ENCODE results near the gene CXCL17. TPM values are rescaled to one million over a fixed set of nuclear protein-coding genes. Genes with fewer than 3 reads are reported as not detected.

CXCL17 gene
- total and polyA plus RNA-seq, 10 donors, result 0.11 to 0.19 (median 0.12) TPM; not detected in 7

GRCh38 chr19:42445948-42446347 is 3.2 kb upstream of the CXCL17 start:
- intact Hi-C loops (cut with DNase I; ENCODE audit: low total_unique reads), result no loop called here
- Histone ChIP-seq H3K27me3 (replicated peaks in 1 of 7) (no peaks in the 10 kb centered on the region), H3K27ac (no peak overlapping the region), H3K9me3 (no peaks in the 10 kb centered on the region), H3K4me3 (no peak overlapping the region), H3K36me3 (no peaks in the 10 kb centered on the region), H3K4me1 (peaks cover 3 to 35% (median 16%) of the 10 kb centered on the region in 6 donors)
- 81 to 86% (median 82%) methylated on average over 7 of the region's 7 CpGs for WGBS, 5 donors
- DNase-seq, result no peak
- TF ChIP-seq CTCF (IDR thresholded peaks at IDR 0.05 in 8 of 11, conservative IDR thresholded peaks at IDR 0.05 in 3 of 11), result no peak
- no peak for TF ChIP-seq POLR2AphosphoS5 (IDR thresholded peaks at IDR 0.05)
- TF ChIP-seq POLR2A (IDR thresholded peaks at IDR 0.05), result no peak

- no peaks in the 10 kb centered on the region for H3K36me3 ChIP-seq
- H3K4me3 ChIP-seq, result no peak overlapping the region
- TF ChIP-seq CTCF (IDR thresholded peaks at IDR 0.05 in 8 of 11, conservative IDR thresholded peaks at IDR 0.05 in 3 of 11) (no peak), POLR2AphosphoS5 (IDR thresholded peaks at IDR 0.05) (no peak), POLR2A (IDR thresholded peaks at IDR 0.05) (no peak)
- H3K9me3 ChIP-seq, result no peaks in the 10 kb centered on the region
- intact Hi-C loops (cut with DNase I; ENCODE audit: low total_unique reads), result no loop called here
- H3K27me3 ChIP-seq (replicated peaks in 1 of 7), result no peaks in the 10 kb centered on the region
- 72 to 87% (median 83%) methylated on average over 4 of the region's 4 CpGs for WGBS, 5 donors
- H3K4me1 ChIP-seq, result peaks cover 6 to 30% (median 11%) of the 10 kb centered on the region in 6 donors
- no peak overlapping the region for H3K27ac ChIP-seq
- no peak for DNase-seq
These were observed 1.2 kb upstream of the CXCL17 start for GRCh38 chr19:42443944-42444398.

GRCh38 chr19:42441049-42441445 is 1.7 kb downstream of the CXCL17 start:
- 26 to 58% (median 42%) methylated on average over 2 of the region's 2 CpGs for WGBS, 5 donors
- H3K9me3 ChIP-seq, result no peaks in the 10 kb centered on the region
- intact Hi-C loops (cut with DNase I; ENCODE audit: low total_unique reads), result no loop called here
- no peaks in the 10 kb centered on the region for H3K36me3 ChIP-seq
- no peak for DNase-seq
- TF ChIP-seq CTCF (IDR thresholded peaks at IDR 0.05 in 8 of 11, conservative IDR thresholded peaks at IDR 0.05 in 3 of 11) (no peak), POLR2A (IDR thresholded peaks at IDR 0.05) (no peak), POLR2AphosphoS5 (IDR thresholded peaks at IDR 0.05) (no peak)
- H3K27ac ChIP-seq, result no peak overlapping the region
- H3K4me1 ChIP-seq, result peaks cover 6 to 35% (median 14%) of the 10 kb centered on the region in 6 donors
- H3K27me3 ChIP-seq (replicated peaks in 1 of 7), result no peaks in the 10 kb centered on the region
- H3K4me3 ChIP-seq, result no peak overlapping the region

- TF ChIP-seq POLR2AphosphoS5 (IDR thresholded peaks at IDR 0.05), result peak in 1 of 3 donors; percentile 47
- peak; percentile 62 to 96 (median 89) for TF ChIP-seq CTCF (IDR thresholded peaks at IDR 0.05 in 8 of 11, conservative IDR thresholded peaks at IDR 0.05 in 3 of 11)
- no peak for TF ChIP-seq POLR2A (IDR thresholded peaks at IDR 0.05)
- no peak overlapping the region for H3K27ac ChIP-seq
- no peaks in the 10 kb centered on the region for H3K9me3 ChIP-seq
- peak; percentile 94 for DNase-seq
- 23 to 30% (median 27%) methylated on average over 16 of the region's 16 CpGs for WGBS, 5 donors
- H3K36me3 ChIP-seq, result no peaks in the 10 kb centered on the region
- no peaks in the 10 kb centered on the region for H3K27me3 ChIP-seq (replicated peaks in 1 of 7)
- H3K4me3 ChIP-seq, result no peak overlapping the region
- intact Hi-C loops (cut with DNase I; ENCODE audit: low total_unique reads), result no loop called here
- H3K4me1 ChIP-seq, result peaks cover 6 to 35% (median 14%) of the 10 kb centered on the region in 6 donors
These were observed 2.2 kb downstream of the CXCL17 start for GRCh38 chr19:42440357-42441048.
